ENCODE results near the gene PPM1L.
A peak's percentile ranks its signal among the peaks of the same experiment; 100 is the strongest.

The PPM1L gene

DNA sequence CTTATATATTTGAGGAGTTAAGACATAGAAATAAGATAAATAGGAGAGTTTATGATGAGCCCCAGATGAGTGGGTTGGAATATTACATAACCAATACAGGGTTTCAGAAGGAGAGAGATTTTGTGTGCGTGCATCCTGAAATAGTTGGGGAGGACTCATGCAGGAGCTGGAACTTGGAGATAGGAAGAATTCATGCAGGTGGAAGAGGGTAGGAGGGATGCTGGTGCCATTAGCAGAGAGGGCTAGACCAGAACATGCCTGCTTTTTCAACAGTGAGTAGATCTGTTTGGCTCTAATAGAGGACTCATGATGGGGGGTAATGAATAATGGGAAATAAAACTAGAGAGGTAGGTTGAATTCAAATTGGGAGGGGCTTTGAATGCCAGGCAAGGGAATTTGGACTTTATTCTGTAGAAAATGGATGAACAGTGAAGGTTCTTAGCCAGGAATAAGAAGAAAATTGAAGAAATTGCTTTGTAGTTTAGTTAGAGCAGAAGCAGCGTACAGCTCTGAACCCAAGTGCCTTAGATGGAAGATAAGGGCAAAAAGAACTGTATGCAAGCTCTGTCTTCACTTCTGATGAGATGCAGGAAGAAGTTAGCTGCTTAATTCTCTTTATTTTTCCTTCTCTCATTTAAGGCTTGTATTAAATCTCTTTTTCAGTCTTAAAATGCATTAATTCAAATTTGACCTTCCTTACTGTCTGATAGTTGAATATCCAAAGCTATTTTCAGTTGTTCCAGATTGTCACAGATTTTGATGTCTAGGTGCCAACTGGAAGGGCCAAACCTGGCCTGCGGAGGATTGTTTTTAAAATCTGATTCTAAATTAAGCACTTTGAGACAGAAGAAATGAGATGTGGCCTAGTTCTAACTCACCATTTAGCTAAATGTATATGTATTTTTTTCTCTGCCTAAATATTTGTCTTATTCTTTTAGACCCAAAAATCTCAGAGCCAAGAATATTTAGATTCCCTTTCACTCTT, 86.3 kb downstream of the PPM1L start:
- H3K36me3 ChIP-seq (ENCODE audit: insufficient read depth, low read length), result no peaks in the 10 kb centered on the region
- H4K20me1 ChIP-seq (ENCODE audit: insufficient read depth, low read length), result no peaks in the 10 kb centered on the region

GRCh38 chr3:160851629-160852210, 95.7 kb downstream of the PPM1L start:
- Histone ChIP-seq H2AFZ (ENCODE audit: low read depth, low read length) (no peak overlapping the region), H3K4me3 (ENCODE audit: low read depth in 1 of 2, low read length in 2 of 2) (no peak overlapping the region), H3K9ac (ENCODE audit: low read depth, low read length) (no peak overlapping the region), H3K4me2 (ENCODE audit: insufficient read depth, low read length) (no peak overlapping the region), H3K9me3 (ENCODE audit: insufficient read depth, low read length, severe bottlenecking) (peaks cover 2% of the 10 kb centered on the region), H3K79me2 (ENCODE audit: insufficient read depth, low read length) (no peaks in the 10 kb centered on the region), H3K27ac (ENCODE audit: low read length) (no peak overlapping the region), H3K36me3 (ENCODE audit: insufficient read depth, low read length) (no peaks in the 10 kb centered on the region), H3K27me3 (ENCODE audit: insufficient read depth, low read length, poor library complexity) (no peaks in the 10 kb centered on the region), H4K20me1 (ENCODE audit: insufficient read depth, low read length) (no peaks in the 10 kb centered on the region), H3K4me1 (ENCODE audit: insufficient read depth, low read length) (no peaks in the 10 kb centered on the region)
- no peak for TF ChIP-seq EZH2 (IDR thresholded peaks at IDR 0.05; ENCODE audit: borderline replicate concordance, low read depth, low read length, severe bottlenecking)
- no peak for TF ChIP-seq CTCF (IDR thresholded peaks at IDR 0.05; ENCODE audit: borderline replicate concordance, extremely low read depth, low read length, poor library complexity, severe bottlenecking)
- ATAC-seq (ENCODE audit: insufficient read depth, low read depth) (no peak), DNase-seq (no peak)

More for the DNA sequence above, 86.3 kb downstream of the PPM1L start:
- ATAC-seq (ENCODE audit: insufficient read depth, low read depth) (no peak), DNase-seq (no peak)
- Histone ChIP-seq H3K27ac (ENCODE audit: low read length) (no peak overlapping the region), H3K27me3 (ENCODE audit: insufficient read depth, low read length, poor library complexity) (no peaks in the 10 kb centered on the region), H3K9ac (ENCODE audit: low read depth, low read length) (no peak overlapping the region), H3K4me3 (ENCODE audit: low read depth in 1 of 2, low read length in 2 of 2) (no peak overlapping the region), H3K9me3 (ENCODE audit: insufficient read depth, low read length, severe bottlenecking) (no peaks in the 10 kb centered on the region), H3K4me2 (ENCODE audit: insufficient read depth, low read length) (no peak overlapping the region), H3K79me2 (ENCODE audit: insufficient read depth, low read length) (no peaks in the 10 kb centered on the region), H2AFZ (ENCODE audit: low read depth, low read length) (no peak overlapping the region), H3K4me1 (ENCODE audit: insufficient read depth, low read length) (peaks cover 15% of the 10 kb centered on the region)
- TF ChIP-seq CTCF (IDR thresholded peaks at IDR 0.05; ENCODE audit: borderline replicate concordance, extremely low read depth, low read length, poor library complexity, severe bottlenecking) (no peak), EZH2 (IDR thresholded peaks at IDR 0.05; ENCODE audit: borderline replicate concordance, low read depth, low read length, severe bottlenecking) (no peak)

DNA sequence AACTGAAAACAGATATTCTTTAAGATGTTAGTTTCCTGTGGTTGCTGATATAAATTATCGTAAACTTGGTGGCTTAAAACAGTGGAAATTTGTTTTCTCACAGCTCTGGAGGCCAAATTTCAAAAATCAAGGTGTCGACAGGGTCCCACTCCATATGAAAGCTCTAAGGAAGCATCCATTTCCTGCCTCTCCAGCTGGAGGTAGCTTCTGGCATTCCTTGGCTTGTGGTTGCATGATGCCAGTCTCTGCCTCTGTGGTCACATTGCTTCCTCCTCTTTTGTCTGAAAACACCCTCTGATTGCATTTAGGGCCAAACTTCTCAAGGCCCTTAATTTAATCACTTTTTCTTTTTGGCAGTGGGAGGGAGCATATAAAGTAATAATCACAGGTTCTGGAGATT, 96.8 kb downstream of the PPM1L start:
- Histone ChIP-seq H3K9ac (ENCODE audit: low read depth, low read length) (no peak overlapping the region), H3K4me3 (ENCODE audit: low read depth in 1 of 2, low read length in 2 of 2) (no peak overlapping the region), H4K20me1 (ENCODE audit: insufficient read depth, low read length) (no peaks in the 10 kb centered on the region), H3K79me2 (ENCODE audit: insufficient read depth, low read length) (no peaks in the 10 kb centered on the region), H3K9me3 (ENCODE audit: insufficient read depth, low read length, severe bottlenecking) (peaks cover 2% of the 10 kb centered on the region), H3K27me3 (ENCODE audit: insufficient read depth, low read length, poor library complexity) (no peaks in the 10 kb centered on the region), H3K4me1 (ENCODE audit: insufficient read depth, low read length) (no peaks in the 10 kb centered on the region), H2AFZ (ENCODE audit: low read depth, low read length) (no peak overlapping the region), H3K4me2 (ENCODE audit: insufficient read depth, low read length) (no peak overlapping the region), H3K36me3 (ENCODE audit: insufficient read depth, low read length) (no peaks in the 10 kb centered on the region), H3K27ac (ENCODE audit: low read length) (no peak overlapping the region)
- DNase-seq (peak; percentile 17), ATAC-seq (ENCODE audit: insufficient read depth, low read depth) (peak; percentile 56; the same call in 1 of the 3 replicates)
- TF ChIP-seq EZH2 (IDR thresholded peaks at IDR 0.05; ENCODE audit: borderline replicate concordance, low read depth, low read length, severe bottlenecking) (no peak), CTCF (IDR thresholded peaks at IDR 0.05; ENCODE audit: borderline replicate concordance, extremely low read depth, low read length, poor library complexity, severe bottlenecking) (no peak)
